ENCODE results near the gene MAEA.

MAEA gene

DNA sequence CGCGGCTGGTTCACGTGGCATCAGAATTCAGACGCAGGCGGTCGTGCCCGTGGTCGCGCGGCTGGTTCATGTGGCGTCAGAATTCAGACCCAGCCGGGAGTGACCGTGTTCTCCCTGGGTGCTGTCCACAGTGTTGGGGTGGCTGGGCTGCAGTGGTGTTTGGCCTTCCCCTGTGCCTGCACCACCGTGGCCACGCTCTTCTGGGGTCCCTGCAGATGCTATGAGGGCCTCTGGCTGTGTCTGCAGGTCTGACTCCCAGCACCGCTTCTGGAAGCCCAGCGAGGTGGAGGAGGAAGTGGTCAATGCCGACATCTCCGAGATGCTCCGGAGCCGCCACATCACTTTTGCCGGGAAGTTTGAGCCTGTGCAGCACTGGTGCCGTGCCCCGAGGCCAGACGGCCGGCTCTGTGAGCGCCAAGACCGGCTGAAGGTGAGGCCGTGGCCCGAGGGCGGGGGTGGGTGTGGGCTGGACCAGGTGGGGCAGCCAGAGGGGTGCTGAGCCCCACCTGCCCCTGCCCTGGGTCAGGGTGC, 90.2 kb downstream of the MAEA start:
- no peak for DNase-seq (ENCODE audit: low read depth)

DNA sequence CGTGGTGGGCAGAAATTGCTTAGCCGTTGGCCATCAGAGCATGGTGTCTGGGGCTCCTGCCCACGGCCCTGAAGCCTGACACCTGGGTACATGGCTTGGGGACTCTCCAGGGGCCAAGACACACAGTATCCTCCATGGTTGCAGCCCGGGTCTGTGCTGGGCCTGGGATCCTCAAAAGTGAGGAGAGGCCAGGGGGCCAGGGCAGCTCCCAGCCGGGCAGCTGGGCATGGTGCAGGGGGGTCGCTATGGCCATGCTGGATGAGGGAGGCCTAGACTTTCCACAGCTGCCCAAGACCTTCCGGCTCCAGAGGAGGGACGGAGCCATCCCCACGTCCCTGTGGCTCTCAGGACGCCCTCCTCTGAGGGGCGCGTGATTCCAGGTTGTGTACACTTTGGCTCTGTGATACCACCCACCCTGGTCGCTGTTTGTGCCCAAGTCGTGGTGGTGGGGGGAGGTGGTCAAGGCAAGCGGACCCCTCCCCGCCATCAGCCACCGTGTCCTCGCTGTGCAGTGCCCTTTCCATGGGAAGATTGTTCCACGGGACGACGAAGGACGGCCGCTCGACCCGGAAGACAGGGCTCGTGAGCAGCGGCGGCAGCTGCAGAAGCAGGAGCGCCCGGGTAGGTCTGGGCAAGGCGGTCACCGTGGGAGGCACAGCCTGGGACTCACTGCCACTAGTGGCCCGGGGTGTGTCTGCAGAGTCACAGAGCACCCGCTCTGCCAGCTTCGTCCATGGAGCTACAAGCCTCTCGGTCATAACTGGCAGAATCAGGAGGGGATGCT, 90.9 kb downstream of the MAEA start:
- no peak for DNase-seq (ENCODE audit: low read depth)

DNA sequence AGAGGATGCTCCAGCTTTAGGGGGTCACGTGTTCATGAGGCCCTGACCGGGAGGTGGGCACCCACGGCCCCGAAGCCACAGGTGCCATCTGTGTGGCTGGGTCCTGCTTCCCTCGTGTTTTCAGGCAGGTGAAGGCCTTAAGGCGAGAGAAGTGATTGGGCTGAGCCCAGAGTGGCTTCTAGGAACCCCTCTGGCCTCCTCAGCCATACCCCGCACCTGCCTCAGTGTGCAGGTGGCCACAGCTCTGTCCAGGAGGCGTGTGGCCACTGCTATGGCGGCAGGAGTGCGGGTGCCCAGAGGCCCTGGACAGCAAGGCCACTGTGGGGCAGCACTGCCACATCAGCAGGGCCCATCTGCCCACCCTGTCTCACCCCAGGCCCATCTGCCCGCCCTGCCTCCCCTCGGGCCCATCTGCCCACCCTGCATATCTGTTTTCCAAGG, 91.5 kb downstream of the MAEA start:
- DNase-seq (ENCODE audit: low read depth), result no peak

DNA sequence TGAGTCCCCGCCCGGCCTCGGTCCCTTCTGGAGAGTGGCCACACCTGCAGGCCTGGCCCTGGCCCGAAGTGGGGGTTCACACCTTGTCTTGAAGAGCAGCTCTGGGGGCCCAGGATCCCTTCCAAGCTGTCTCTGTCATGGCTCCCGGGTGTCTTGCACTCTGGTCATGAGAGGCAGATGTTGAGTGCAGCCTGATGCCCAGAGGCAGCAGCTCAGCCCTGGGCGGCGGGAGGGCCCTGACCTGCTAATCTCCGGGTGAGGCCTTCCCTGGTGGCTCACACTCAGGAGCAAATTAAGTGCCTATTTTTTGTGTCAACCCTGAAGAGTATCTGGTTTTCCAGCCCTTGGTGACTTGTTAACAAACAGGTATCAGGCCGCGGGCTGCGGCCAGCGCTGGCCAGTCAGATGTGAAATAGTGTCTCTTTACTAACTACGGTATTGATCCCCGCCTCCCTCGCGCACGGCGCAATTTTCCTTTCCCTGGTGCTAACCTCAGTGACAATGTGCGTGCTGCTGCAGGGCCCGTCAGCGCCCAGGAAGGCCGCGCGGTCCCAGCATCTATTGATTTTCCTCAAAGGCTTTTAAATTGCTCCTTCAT, 92.4 kb downstream of the MAEA start:
- DNase-seq (ENCODE audit: low read depth), result no peak

DNA sequence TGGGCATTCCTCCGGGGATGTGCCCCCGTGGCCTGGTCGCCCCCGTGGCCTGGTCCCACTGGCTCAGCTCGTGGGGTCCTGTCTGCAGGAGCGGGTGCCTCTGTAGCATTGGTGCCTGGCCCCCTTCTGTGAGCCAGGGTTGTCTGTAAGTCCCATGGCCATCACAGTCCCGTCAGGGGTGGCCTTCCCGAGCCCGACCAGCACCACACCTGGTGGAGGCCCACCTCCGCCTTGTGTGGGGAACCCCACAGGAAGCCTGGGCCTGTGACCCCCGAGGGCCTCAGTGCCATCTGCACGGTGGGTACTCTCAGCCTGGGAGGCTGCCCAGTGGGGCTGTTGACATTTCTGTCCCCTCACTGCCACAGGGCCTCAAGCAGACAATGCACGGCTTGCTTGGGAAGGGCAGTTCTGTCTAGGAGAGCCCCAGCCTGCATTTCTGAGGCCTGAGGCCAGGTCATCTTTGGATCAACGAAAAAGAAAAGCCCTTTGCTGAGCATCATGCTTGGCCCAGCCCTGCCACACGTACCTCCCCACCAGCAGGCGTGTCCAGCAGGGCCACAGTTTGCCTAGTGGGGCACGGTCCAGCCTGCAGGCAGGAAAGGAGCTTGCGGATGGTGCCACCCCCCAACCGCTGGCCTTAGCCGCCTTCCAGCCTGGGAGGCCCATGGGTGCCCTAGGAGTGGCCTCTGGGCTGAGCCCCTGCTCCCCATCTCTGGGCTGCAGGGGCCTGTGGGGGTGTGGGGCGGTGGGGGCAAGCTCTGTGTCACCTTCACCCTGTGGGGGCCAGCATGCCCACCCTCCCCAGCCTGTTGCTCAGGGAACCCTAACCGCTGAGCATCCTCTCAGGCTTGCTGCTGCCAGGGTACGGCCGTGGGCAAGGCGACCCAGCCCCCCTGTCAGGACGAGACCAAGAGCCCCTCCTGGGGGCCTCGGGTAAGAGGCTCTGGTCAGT, 93.4 kb downstream of the MAEA start:
- DNase-seq (ENCODE audit: low read depth), result no peak

DNA sequence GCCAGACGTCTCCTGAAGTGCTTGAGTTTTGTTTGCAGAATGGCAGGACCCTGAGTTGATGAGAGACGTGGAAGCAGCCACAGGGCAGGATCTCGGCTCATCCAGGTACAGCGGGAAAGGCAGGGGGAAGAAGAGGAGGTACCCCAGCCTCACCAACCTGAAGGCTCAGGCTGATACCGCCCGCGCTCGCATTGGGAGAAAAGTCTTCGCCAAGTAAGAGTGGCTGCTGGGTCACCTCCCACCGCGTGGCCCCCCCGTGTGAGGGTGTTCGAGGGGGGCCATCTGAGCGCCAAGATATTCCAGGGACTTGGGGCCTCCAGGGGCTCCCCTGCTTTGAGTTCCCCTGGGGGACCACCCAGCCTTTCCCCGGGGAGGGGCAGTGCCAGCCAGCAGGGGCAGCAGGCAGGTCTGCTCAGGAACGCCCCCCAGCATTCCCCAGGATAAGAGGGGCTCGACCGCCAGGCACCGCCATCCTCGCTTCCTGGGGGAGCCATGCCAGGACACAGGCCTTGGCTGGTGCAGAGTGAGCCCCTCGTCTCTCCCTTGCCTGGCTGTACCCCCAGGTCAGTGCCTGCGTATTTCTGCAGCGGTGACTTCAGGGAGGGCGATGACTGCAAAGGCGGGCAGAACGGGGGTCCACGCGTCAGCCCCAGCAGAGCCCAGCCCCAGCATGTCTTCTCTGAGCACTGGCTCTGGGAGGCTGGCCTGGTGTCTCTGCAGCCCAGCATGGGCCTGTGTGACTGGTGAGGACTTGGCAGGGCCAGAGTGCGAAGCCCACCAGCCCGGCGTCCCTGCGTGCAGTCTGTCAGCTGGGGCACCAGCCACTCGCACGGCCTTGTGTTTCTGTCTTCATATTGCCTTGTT, 94.3 kb downstream of the MAEA start:
- no peak for DNase-seq (ENCODE audit: low read depth)

DNA sequence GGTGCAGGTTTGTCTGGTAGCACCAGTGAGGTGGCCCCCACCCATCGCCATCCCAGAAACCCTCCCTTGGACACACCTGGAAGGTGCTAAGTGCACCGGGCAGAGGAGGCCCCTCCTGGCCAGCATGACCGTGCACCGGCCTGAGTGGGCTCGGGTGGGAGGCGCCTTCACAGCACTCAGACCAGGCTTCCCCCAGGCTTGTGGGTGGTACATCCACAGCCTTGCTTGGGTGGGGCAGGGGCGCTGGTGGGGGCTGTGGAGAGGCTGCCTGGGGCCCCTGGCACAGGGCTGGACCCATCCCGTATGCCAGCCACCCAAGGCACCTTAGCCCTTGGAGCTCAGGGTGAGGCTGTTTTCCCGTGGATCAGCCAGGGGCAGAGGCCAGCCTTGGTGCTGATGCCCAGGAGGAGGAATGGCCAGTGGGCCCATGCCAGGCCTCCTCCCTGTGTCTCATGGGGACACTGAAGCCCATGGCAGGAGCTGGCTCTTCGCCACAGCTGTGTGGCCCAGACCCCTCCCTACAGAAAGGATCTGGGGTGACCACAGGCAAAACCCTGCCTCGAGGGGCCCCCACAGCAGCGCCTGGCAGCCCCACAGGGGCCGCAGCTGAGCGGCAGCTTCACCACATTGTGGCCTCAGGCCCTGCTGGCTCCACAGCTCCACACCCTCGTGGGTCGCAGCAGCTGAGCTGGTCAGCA, 95.1 kb downstream of the MAEA start:
- no peak for DNase-seq (ENCODE audit: low read depth)

DNA sequence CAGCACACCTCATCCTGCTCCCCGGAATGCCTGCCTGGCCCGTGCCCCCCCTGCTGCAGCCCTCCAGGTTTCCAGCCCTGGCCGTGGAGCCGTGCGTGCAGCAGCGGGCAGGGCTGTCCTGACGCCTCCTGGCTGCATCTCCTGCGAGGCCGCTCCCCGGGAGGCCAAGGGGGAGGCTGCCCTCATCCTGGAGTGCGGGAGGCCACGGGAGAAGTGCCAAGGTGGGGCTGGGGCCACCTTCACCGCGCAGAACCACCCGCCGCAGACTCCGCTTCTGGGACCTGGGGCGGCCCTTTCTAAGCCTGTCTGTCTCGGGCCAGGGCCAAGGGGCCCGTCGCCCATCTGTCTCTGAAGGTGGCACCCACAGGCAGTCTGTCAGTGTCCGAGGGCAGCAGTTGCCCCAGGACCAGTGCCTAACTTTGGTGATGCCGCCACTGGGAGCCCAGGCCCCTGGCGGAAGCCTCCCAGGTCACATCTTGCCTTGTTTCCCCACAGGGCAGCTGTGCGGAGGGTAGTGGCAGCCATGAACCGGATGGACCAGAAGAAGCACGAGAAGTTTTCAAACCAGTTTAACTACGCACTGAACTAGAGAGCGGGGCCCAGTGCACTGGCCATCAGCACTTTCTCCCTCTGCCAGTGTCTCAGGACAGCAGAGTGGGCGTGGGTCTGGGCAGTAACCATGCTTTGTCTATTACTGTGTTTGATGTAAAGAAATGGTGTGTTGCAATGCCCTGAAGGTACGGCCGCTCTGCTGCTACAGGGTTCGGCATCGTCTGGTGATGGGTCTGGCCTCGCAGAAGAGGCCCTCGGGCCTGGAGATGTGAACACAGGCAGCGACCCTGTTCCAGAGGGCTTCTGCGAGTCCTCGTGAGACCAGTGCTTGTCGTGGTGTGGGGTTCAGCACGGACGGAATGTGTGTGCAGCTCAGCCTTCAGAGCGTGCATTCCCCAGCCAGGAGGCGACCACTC, 96.0 kb downstream of the MAEA start:
- no peak for DNase-seq (ENCODE audit: low read depth)

Measured in activated T-cell treated with anti-CD3 and anti-CD28 coated beads for 24 hours (primary cell).